SK-N-SH (cell line): Measurements from ENCODE around the gene SLC22A4.

Experiments
- FOSL2 ChIP-seq: IDR thresholded peaks from 2 replicates; pipeline ENCODE4 v1.4.0; 2012; ENCODE audit warnings: low read depth, mild to moderate bottlenecking, moderate library complexity, borderline replicate concordance
- POLR2AphosphoS5 ChIP-seq: IDR thresholded peaks from 2 replicates; pipeline ENCODE4 v1.6.1; 2012; ENCODE audit warnings: low read depth, low read length

DNA sequence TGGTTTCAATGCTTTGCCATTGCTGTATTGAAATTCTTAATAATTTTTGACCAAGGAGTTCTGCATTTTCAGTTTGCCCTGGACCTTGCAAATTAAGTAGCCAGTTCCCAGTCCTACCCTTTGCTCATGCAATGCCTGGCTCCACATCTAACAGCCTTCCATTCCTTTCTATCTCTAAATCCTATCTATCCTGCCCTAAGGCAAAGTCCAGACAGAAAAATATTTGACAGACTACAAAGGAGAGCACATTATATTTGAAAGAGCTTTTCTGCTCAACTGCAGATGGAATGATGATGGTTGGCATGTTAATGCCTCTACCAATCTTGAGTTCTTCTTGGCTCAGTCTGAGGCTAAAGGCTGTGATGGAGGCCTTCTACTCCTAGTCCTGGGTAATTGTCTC lies 15.5 kb downstream of the SLC22A4 start:
- TF ChIP-seq POLR2AphosphoS5 (no peak), FOSL2 (no peak)
